Left lobe of liver (tissue), 2 donors: ENCODE results near the gene SCYL1. TPM values are rescaled to one million over a fixed set of nuclear protein-coding genes. Genes with fewer than 3 reads are reported as not detected.
"Not testable (repeated sequence)": the region's sequence is repeated elsewhere in the genome, so short reads cannot be mapped to it uniquely, and the experiment has no call there.

Source experiments
- ATAC-seq: fragments of 200-7000 bp; cut with Tn5 transposase; one replicate; pipeline ENCODE4 v1.9.1; 2020; ENCODE audit warnings: mild to moderate bottlenecking, moderate library complexity
- DNase-seq: peaks from one replicate; pipeline ENCODE4 v3.0.0-alpha.2; 2020; ENCODE audit warnings: low spot score
- total RNA-seq: library from RNA; stranded (reverse); gene quantifications from one replicate; pipeline ENCODE4 v1.2.1, GENCODE V29; 2021
- donor health status: DM: no; HTN: no; CAD: no; lungs with moderate emphysema.
- donor health status: DM: no; HTN: yes; CAD: no.

Gene SCYL1
- total RNA-seq, 1 donor from 2014 or later, result 67.6 TPM

DNA sequence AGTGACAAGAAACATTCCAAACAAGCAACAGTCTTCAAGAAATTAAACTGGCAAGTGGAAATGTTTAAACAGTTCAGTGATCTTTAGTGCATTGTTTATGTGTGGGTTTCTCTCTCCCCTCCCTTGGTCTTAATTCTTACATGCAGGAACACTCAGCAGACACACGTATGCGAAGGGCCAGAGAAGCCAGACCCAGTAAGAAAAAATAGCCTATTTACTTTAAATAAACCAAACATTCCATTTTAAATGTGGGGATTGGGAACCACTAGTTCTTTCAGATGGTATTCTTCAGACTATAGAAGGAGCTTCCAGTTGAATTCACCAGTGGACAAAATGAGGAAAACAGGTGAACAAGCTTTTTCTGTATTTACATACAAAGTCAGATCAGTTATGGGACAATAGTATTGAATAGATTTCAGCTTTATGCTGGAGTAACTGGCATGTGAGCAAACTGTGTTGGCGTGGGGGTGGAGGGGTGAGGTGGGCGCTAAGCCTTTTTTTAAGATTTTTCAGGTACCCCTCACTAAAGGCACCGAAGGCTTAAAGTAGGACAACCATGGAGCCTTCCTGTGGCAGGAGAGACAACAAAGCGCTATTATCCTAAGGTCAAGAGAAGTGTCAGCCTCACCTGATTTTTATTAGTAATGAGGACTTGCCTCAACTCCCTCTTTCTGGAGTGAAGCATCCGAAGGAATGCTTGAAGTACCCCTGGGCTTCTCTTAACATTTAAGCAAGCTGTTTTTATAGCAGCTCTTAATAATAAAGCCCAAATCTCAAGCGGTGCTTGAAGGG lies 20.0 kb upstream of the SCYL1 start:
- ATAC-seq (no peak), DNase-seq (no peak)

DNA sequence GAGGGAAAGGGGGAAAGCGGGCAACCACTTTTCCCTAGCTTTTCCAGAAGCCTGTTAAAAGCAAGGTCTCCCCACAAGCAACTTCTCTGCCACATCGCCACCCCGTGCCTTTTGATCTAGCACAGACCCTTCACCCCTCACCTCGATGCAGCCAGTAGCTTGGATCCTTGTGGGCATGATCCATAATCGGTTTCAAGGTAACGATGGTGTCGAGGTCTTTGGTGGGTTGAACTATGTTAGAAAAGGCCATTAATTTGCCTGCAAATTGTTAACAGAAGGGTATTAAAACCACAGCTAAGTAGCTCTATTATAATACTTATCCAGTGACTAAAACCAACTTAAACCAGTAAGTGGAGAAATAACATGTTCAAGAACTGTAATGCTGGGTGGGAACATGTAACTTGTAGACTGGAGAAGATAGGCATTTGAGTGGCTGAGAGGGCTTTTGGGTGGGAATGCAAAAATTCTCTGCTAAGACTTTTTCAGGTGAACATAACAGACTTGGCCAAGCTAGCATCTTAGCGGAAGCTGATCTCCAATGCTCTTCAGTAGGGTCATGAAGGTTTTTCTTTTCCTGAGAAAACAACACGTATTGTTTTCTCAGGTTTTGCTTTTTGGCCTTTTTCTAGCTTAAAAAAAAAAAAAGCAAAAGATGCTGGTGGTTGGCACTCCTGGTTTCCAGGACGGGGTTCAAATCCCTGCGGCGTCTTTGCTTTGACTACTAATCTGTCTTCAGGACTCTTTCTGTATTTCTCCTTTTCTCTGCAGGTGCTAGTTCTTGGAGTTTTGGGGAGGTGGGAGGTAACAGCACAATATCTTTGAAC lies 19.2 kb upstream of the SCYL1 start:
- ATAC-seq, result no peak
- no peak for DNase-seq

DNA sequence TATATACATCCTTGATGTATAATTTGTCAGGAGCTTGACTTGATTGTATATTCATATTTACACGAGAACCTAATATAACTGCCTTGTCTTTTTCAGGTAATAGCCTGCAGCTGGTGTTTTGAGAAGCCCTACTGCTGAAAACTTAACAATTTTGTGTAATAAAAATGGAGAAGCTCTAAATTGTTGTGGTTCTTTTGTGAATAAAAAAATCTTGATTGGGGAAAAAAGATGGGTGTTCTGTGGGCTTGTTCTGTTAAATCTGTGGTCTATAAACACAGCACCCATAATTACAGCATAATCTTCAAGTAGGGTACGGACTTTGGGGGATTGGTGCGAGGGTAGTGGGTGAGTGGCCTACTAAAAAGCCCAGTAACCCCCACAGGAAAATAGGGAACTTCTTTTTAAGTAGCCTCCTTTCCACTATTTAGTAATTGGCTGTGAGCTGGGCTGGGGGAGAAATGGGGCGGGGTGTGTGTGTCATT lies 18.6 kb upstream of the SCYL1 start:
- ATAC-seq, result no peak
- no peak for DNase-seq

DNA sequence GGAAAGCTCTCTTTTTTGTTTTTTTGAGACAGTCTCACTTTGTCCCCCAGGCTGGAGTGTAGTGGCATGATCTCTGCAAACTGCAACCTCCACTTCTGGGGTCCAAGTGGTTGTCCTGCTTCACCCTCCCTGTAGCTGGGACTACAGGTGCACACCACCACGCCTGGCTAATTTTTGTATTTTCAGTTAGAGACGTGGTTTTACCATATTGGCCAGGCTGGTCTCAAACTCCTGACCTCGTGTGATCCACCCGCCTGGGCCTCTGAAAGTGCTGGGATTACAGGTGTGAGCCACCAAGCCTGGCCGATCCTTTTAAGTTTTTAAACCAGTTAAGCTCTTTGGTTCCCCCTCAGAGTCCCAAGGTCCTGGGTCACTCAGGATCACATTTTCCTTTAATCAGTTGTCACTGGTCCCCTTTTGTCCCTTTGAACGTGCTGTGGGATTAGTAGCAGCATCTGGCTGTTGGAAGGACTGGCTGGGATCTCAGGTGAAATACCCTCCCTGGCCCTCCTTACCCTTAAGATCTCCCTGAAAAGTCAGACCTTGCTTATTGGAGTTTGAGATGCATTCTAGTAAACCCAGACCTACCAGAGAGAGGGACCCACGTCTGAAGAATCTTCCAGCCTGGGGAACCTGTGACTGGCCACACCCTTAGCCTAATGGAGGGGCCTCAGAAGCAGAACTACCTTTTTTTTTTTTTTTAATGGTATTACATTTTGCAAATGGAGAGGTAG lies 17.9 kb upstream of the SCYL1 start:
- no peak for DNase-seq
- ATAC-seq, result peak; percentile 6

DNA sequence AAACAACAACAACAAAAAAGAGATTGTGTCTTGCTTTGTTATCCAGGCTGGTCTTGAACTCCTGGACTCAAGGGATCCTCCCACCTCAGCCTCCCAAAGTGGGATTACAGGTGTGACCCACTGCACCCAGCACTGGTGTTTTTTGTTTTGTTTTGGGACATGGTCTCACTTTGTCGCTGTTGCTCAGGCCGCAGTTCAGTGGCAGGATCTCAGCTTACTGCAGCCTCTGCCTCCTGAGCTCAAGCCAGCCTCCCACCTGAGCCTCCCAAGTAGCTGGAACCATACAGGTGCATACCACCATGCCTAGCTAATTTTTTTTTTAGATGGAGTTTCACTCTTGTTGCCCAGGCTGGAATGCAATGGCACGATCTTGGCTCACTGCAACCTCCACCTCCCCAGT lies 12.6 kb upstream of the SCYL1 start:
- ATAC-seq, DNase-seq: not testable (repeated sequence)

DNA sequence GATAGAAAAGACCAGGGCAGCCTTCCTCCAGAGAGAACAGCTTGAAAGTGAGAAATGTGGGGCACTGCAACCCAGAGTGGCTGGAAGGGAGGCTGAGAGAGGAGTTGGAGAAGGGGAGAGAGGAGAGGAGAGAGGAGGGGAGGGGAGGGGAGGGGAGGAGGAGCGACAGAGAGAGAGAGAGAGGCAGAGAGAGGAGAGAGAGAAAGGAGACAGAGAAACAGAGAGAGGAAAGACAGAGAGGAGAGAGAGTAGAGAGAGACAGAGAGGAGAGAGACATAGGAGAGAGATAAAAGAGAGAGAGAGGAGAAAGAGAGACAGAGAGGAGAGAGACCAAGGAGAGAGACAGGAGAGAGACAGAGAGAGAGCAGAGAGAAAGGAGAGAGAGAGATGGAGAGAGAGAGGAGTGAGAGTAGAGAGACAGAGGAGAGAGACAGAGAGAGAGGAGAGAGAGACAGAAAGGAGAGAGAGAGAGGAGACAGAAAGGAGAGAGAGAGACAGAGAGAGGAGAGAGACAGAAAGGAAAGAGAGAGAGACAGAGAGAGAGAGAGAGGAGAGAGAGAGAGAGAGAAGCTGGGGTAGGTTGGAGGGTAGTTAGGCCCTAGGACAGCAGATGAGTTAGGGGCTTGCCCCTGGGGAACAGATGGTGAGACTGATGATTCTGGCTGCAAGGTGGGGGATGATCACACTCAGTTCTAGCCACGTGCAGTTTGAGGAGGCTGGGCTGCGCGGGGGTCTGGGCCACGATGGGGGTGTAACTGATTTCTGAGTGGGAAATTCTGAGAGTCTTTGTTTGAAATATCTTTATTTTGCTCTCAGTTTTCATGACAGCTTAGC lies 8.5 kb upstream of the SCYL1 start:
- DNase-seq (no peak), ATAC-seq (no peak)

DNA sequence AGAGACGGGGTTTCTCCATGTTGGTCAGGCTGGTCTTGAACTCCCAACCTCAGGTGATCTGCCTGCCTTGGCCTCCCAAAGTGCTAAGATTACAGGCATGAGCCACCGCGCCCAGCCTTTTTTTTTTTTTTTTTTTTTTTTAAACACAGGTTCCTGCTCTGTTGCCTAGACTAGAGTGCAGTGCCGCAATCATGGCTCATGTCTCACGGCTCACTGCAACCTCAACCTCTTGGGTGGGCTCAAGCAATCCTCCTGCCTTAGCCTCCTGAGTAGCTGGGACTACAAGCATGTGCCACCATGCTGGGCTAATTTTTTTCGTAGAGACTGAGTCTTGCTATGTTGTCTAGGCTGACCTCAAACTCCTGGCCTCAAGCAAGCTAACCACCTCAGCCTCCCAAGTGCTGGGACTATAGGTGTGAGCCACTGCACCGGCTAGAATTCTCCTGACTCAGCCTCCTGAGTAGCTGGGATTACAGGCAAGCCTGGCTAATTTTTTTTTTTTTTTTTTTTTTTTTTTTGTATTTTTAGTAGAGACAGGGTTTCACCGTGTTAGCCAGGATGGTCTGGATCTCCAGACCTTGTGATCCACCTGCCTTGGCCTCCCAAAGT lies 5.8 kb upstream of the SCYL1 start:
- DNase-seq, ATAC-seq: not testable (repeated sequence)

DNA sequence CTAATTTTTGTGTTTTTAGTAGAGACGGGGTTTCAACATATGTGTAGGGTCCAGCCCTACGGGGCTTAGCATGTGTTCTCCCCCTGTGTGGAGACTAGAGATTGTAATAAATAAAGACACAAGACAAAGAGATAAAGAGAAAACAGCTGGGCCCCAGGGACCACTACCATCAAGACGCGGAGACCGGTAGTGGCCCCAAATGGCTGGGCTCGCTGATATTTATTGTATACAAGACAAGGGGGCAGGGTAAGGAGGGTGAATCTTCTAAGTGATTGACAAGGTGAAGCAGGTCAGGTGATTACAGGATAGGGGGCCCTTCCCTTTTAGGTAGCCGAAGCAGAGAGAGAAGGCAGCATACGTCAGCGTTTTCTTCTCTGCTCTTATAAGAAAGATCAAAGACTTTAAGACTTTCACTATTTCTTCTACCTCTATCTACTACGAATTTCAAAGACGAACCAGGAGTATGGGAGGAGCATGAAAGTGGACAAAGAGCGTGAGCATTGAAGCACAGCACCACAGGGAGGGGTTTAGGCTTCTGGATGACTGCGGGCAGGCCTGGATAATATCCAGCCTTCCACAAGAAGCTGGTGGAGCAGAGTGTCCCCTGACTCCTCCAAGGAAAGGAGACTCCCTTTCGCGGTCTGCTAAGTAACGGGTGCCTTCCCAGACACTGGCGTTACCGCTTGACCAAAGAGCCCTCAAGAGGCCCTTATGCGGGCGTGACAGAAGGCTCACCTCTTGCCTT lies 2.9 kb upstream of the SCYL1 start:
- ATAC-seq, DNase-seq: not testable (repeated sequence)

DNA sequence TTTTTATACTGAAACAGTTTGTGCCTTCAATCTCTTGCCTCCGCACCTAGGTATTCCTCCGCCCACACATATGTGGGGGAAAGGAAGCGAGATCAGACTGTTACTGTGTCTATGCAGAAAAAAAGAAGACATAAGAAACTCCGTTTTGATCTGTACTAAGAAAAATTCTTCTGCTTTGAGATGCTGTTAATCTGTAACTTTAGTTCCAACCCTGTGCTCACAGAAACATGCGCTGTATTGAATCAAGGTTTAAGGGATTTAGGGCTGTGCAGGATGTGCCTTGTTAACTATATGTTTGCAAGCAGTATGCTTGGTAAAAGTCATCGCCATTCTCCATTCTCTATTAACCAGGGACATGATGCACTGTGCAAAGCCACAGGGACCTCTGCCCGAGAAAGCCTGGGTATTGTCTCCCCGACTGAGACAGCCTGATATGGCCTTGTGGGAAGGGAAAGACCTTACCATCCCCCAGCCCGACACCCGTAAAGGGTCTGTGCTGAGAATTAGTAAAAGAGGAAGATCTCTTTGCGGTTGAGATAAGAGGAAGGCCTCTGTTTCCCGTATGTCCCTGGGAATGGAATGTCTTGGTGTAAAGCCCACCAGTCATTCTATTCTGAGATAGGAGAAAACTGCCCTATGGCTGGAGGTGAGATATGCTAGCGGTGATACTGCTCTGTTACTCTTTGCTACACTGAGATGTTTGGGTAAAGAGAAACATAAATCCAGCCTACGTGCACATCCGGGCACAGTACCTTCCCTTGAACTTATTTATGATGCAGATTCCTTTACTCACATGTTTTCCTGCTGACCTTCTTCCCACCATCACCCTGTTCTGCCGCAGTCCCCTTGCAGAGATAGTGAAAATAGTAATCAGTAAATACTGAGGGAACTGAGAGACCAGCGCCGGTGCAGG lies 1.9 kb upstream of the SCYL1 start:
- not testable (repeated sequence) for DNase-seq

DNA sequence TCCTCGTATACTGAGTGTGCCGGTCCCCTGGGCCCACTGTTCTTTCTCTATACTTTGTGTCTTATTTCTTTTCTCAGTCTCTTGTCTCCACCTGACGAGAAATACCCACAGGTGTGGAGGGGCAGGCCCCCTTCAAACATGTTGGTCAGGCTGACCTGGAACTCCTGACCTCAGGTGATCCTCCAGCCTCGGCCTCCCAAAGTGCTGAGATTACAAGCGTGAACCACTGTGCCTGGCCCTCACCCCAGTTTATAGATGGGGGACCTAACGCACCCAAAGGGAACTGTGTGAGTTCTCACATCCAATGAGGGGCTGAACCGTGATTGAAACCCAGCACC lies 1.3 kb upstream of the SCYL1 start:
- not testable (repeated sequence) for ATAC-seq

More for the DNA sequence above, 1.9 kb upstream of the SCYL1 start:
- ATAC-seq, result not testable (repeated sequence)

DNA sequence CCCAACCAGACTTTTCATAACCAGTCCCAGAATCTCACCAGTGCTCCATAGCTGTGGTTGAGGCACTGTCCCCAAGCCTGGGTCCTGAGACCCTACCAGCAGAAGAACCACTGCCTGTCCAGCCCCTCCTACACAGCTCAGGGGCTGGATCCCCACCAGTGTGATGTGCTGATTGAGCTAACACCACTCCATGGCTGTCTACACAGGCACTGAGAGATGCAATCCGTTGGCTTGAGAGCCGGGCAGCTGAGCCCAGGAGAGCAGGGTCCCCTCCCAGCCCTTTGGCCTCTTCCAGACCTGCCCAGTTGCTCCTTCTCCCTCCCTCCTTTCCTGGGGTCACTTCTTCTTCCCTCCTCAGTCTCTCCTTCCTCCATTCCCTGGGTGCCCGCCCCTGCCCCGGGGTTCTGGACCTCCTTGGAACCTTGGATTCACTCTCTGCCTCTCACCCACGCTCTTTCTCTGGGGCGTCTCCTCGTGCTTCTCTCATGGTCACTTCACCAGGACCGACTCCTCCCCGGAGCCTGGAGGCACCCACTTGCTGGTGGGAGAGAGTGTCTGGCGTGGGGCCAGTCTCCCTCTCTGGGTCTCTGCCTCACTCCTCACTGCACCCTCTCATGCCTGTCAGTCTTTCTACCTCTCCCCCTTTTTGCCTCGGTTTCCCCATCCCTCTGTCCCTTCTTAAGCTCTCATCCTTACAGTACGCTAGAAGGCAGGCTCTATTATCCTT lies 706 bp upstream of the SCYL1 start:
- no peak for DNase-seq
- no peak for ATAC-seq

More for the DNA sequence above, 1.3 kb upstream of the SCYL1 start:
- not testable (repeated sequence) for DNase-seq

DNA sequence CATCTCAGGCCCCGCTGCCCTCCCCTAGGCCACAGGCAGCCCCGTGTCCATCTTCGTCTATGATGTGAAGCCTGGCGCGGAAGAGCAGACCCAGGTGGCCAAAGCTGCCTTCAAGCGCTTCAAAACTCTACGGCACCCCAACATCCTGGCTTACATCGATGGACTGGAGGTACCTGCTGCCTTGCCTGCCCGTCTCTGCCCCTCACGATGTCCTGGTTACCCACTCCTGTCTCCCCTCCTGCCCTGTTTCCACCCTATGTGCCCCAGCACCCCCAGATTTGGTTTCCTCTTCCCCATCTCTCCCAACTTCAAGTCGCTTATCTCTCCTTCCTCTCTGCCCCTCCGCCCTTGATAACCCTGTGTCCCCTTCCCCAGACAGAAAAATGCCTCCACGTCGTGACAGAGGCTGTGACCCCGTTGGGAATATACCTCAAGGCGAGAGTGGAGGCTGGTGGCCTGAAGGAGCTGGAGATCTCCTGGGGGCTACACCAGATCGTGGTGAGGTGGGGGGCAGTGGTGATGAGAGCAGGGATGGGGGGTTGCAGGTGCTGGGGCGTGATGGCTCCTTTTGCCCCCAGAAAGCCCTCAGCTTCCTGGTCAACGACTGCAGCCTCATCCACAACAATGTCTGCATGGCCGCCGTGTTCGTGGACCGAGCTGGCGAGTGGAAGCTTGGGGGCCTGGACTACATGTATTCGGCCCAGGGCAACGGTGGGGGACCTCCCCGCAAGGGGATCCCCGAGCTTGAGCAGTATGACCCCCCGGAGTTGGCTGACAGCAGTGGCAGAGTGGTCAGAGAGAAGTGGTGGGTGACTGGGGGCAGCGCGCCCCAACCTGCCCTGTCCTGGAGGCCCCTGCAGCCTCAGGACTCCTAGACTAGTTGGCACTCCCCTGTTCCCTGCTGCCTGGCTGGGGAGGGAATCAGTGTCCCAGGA lies 930 bp downstream of the SCYL1 start:
- no peak for DNase-seq
- ATAC-seq, result no peak

DNA sequence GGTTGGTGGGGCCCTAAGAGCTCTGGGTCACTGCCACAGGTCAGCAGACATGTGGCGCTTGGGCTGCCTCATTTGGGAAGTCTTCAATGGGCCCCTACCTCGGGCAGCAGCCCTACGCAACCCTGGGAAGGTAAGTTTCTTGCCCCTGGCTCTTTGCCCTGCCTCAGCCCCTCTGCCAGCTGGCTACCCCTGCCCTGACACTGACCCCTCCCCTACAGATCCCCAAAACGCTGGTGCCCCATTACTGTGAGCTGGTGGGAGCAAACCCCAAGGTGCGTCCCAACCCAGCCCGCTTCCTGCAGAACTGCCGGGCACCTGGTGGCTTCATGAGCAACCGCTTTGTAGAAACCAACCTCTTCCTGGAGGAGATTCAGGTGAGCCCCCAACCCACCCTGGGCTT lies 1.9 kb downstream of the SCYL1 start:
- ATAC-seq (no peak), DNase-seq (no peak)

DNA sequence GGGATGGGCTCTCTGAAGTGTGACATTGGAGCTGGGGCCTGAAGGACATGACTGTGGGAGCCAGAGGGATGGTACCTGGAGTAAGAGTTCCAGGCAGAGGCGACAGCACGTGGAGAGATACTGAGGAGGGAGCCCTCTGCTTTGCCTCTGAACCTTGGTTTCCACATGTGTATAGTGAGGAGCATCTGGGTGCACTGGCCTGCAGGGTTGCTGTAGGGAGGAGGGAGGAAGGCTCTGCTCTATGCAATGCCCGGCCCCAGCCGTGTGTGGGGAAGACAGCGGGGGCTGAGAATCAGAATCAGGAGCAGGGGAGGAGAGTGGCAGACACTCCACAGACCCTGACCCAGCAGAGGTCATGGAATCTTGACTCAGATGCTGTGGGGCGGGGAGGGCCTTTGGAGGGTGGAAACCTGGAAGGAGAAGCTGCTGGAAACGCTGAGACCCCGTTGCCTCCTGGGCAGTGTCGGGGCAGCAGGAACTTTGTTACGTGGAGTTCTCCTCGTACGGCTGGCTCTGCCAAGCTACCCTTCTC lies 4.0 kb downstream of the SCYL1 start:
- no peak for DNase-seq
- no peak for ATAC-seq

DNA sequence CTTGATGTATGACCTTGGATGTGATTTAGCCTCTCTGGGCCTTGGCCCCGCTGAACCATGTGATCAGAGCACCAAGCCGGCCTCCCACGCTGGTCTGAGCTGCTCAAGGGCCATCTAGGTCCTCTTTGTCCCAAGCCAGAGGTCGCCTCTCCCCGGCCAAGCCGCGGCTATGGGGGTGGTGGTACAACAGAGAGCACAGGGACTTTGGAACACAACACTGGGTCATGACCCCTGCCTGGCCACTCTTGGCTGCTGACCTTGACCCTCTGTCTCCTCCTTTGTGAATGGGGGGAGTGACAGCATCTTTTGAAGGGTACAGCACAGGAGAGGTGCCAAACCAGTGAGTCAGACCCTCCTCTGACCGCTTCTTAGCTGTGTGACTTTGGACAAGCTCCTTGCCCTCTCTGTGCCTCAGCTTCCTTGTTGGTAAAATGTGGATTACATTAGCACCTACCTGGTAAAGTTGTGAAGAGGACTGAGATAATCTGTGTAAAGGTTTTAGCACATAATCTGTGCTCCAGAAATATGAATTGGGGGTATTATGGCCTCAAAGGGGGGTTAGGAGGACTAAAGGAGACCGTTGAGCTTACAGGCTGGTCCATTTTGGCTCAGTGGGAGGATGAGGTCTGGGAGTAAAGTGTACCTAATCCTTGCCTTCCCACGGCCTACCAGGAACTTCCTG lies 4.7 kb downstream of the SCYL1 start:
- DNase-seq, result peak; percentile 82

DNA sequence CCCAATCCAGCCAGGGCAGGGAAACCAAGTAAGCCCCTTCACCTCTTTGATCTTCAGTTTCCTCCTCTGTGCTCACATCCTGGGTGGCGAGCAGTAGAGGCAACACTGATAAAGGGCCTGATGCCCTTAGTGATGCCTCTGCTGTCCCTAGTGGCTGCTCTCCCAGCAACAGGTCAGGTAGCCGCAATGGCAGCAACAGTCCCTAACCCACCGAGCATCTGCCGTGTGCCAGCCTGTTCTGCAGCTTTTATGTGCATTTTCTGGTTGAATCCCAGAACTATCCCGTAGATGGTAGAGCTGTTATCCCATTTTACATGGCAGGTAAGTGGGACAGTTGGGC lies 5.2 kb downstream of the SCYL1 start:
- DNase-seq (no peak), ATAC-seq (no peak)

More for the DNA sequence above, 4.7 kb downstream of the SCYL1 start:
- peak; percentile 51 for ATAC-seq
